HG03460 (cell line): ENCODE measurements around the gene WNK1.
"Not testable (repeated sequence)": the region's sequence is repeated elsewhere in the genome, so short reads cannot be mapped to it uniquely, and the experiment has no call there.

Experiments
- ATAC-seq: cut with Tn5 transposase; IDR thresholded peaks from one replicate; pipeline ENCODE4 v1.9.1; 2021; ENCODE audit not compliant: unreplicated experiment

The WNK1 gene

GRCh38 chr12:777550-778047, 25.2 kb downstream of the WNK1 start:
- ATAC-seq, result no peak

- no peak for ATAC-seq
Observed at GRCh38 chr12:778615-779014, 26.2 kb downstream of the WNK1 start.

- no peak for ATAC-seq
Observed at GRCh38 chr12:779745-780734, 27.7 kb downstream of the WNK1 start.

GRCh38 chr12:780750-781379, 28.5 kb downstream of the WNK1 start:
- ATAC-seq, result no peak

- no peak for ATAC-seq
Observed at GRCh38 chr12:785706-786105, 33.3 kb downstream of the WNK1 start.

DNA sequence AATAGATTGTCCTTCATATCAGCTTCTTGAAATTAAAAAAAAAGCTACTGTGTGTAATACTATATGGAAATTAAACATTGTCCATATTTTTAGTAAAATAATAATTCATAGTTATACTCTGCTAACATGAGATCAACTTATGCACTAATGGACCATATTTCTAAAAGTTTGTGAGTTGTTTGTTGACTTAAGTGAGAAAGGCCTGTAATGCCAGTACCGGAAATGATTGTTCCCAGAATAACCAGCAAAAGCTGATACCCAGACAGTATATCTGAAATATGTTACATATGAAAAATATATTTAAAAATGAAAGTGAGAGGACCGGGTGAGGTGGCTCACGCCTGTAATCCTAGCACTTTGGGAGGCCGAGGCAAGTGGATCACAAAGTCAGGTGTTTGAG, 35.9 kb downstream of the WNK1 start:
- ATAC-seq, result no peak

- ATAC-seq, result not testable (repeated sequence)
Observed at GRCh38 chr12:788762-789161, 36.4 kb downstream of the WNK1 start.

DNA sequence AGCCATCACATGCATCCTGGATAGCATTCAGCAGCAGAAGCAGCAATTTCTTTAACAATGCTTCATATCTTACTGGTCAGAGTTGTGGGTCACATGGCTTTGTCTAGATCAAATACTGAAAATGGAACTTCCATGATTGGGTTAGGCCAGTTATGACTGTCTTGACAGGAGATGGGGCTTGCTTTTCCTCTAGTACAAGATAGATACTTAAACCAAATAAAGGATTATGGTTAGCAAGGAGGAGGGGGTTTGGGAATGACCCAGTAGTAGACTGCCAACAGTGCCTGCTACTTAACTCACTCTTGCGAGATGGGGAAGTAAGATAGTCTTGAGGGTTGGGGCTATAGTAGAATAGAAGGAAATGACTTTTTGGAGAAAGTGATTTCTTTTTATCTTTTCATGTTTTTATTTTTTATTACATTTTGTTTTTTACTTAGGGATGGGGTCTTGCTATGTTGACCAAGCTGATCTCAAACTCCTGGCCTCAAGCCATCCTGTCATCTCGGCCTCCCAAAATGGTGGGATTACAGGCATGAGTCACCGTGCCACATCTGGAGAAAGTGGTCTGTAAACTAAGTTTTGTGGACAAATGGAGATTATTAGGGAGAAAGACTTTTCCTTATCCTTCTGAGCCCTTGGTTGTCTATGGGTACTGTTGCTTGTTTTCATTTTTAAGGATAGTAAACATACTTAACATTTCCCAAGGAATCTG, 37.6 kb downstream of the WNK1 start:
- no peak for ATAC-seq

DNA sequence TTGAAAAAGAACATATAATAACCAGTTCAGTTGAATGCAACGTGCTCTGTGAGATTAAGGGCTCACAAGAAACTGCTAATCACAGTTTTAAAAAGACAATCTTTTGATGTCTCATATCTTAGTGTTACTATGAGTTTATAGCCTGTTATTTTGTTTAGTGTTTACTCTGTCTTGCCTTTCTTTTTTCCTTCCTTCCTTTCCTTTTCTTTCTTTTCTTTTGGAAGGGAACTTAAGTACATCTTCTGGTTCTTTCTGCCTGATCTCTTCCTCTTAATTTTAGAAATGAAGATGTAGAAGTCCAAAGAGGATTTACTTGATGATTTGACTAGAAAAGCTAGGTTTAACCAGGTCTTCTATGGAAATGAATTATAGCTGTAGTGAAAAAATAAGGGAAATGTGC, 38.2 kb downstream of the WNK1 start:
- no peak for ATAC-seq

DNA sequence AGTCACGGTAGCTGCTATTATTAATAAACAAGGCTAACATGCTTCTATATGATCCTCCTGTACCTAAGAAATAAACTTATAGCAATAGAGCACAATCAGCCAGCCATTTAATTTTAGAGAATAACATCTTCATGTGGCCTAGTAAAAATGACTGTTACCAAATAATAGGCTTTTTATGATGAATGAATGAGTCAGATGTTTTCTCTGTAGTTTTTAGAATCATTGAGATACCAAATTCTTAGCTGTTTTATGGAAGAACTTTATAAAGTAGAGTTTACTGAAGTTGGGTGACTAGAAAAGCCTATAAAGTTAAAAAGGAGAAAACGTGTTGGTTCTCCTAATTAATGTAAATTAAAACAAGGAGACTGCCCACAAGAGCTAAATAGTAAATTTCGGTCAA, 40.7 kb downstream of the WNK1 start:
- no peak for ATAC-seq

DNA sequence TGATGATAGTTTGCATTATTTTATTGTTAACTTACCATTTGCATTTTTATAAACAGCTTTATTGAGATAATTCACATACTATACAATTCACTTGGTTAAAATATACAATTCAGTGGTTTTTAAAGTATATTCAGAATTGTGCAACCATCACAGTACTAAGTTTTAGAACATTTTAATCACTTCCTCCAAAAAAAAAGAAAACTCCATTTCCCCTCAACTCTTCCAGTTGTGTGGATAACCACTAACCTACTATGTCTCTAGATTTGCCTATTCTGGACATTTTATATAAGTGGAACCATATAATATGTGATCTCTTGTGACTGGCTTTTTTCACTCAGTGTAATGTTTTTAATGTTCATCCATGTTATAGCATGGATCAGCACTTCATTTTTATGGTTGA, 41.3 kb downstream of the WNK1 start:
- ATAC-seq, result no peak

DNA sequence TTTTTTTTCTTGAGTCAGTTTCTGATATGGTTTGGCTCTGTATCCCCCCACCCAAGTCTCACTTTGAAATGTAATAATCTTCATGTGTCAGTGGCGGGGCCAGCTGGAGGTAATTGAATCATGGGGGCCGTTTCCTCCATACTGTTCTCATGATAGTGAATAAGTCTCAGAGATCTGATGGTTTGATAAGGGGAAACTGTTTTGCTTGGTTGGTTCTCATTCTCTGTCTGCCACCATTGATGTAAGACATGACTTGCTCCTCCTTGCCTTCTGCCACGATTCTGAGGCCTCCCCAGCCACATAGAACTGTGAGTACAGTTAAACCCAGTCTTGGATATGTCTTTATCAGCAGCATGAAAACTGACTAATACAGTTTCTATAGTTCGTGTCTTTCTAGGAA, 42.9 kb downstream of the WNK1 start:
- ATAC-seq, result no peak

GRCh38 chr12:800401-800800, 48.0 kb downstream of the WNK1 start:
- ATAC-seq, result no peak

GRCh38 chr12:802242-803120, 50.1 kb downstream of the WNK1 start:
- no peak for ATAC-seq

GRCh38 chr12:805022-805632, 52.7 kb downstream of the WNK1 start:
- no peak for ATAC-seq

- no peak for ATAC-seq
Observed at GRCh38 chr12:806200-806791, 53.9 kb downstream of the WNK1 start.

GRCh38 chr12:807041-807735, 54.8 kb downstream of the WNK1 start:
- ATAC-seq, result no peak

DNA sequence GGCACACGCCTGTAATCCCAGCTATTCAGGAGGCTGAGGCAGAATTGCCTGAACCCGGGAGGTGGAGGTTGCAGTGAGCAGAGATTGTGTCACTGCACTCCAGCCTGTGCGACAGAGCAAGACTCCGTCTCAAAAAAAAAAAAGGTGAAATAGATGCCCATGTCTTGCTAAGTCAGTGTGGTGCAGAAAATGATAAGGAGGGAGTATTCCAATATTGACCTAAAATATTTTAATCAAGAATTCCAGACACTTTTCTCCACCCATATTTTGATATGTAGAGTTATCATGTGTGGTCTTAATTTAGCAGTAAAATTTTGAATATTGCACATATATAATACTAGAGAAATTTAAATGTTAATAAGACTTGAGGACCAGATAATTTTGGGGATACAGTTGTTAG, 57.7 kb downstream of the WNK1 start:
- no peak for ATAC-seq
